CD4-positive, alpha-beta T cell treated with Interleukin-17A for 4 hours (primary cell): ENCODE results near the gene ATP2A2.
A peak's percentile ranks its signal among the peaks of the same experiment; 100 is the strongest.
"Not testable (repeated sequence)": the region's sequence is repeated elsewhere in the genome, so short reads cannot be mapped to it uniquely, and the experiment has no call there.

Experiments
- DNase-seq: peaks from one replicate; pipeline ENCODE4 v3.0.0-alpha.2; 2020; ENCODE audit warnings: mixed read lengths

ATP2A2 gene

GRCh38 chr12:110301065-110301806 is 20.2 kb downstream of the ATP2A2 start:
- DNase-seq, result no peak

- DNase-seq, result no peak
These were observed 23.1 kb downstream of the ATP2A2 start for GRCh38 chr12:110304061-110304551.

- no peak for DNase-seq
These were observed 26.3 kb downstream of the ATP2A2 start for GRCh38 chr12:110307372-110307771.

- DNase-seq, result no peak
These were observed 29.7 kb downstream of the ATP2A2 start for GRCh38 chr12:110310763-110311162.

- DNase-seq, result no peak
These were observed 30.9 kb downstream of the ATP2A2 start for GRCh38 chr12:110311903-110312302.

- peak; percentile 9 for DNase-seq
These were observed 31.7 kb downstream of the ATP2A2 start for GRCh38 chr12:110312581-110313360.

- no peak for DNase-seq
These were observed 33.3 kb downstream of the ATP2A2 start for GRCh38 chr12:110314308-110314707.

GRCh38 chr12:110316861-110317260 is 35.8 kb downstream of the ATP2A2 start:
- DNase-seq, result no peak

GRCh38 chr12:110317911-110318310 is 36.9 kb downstream of the ATP2A2 start:
- DNase-seq, result no peak

GRCh38 chr12:110320550-110320949 is 39.5 kb downstream of the ATP2A2 start:
- DNase-seq, result no peak

GRCh38 chr12:110329710-110330109 is 48.7 kb downstream of the ATP2A2 start:
- no peak for DNase-seq

- no peak for DNase-seq
These were observed 49.1 kb downstream of the ATP2A2 start for GRCh38 chr12:110330124-110330523.

- DNase-seq, result no peak
These were observed 49.5 kb downstream of the ATP2A2 start for GRCh38 chr12:110330544-110330943.

- no peak for DNase-seq
These were observed 52.2 kb downstream of the ATP2A2 start for GRCh38 chr12:110333201-110333600.

- no peak for DNase-seq
These were observed 54.5 kb downstream of the ATP2A2 start for GRCh38 chr12:110335481-110336045.

- DNase-seq, result no peak
These were observed 57.1 kb downstream of the ATP2A2 start for GRCh38 chr12:110337912-110338710.

GRCh38 chr12:110338754-110339153 is 57.7 kb downstream of the ATP2A2 start:
- no peak for DNase-seq

GRCh38 chr12:110339184-110339952 is 58.3 kb downstream of the ATP2A2 start:
- no peak for DNase-seq

- DNase-seq, result not testable (repeated sequence)
These were observed 59.2 kb downstream of the ATP2A2 start for GRCh38 chr12:110340261-110340660.

GRCh38 chr12:110340706-110341105 is 59.7 kb downstream of the ATP2A2 start:
- no peak for DNase-seq

- DNase-seq, result no peak
These were observed 61.1 kb downstream of the ATP2A2 start for GRCh38 chr12:110342157-110342556.

GRCh38 chr12:110343114-110343513 is 62.1 kb downstream of the ATP2A2 start:
- no peak for DNase-seq
